ENCODE results near the gene STYXL2. TPM values are rescaled to one million over a fixed set of nuclear protein-coding genes. Genes with fewer than 3 reads are reported as not detected.
A peak's percentile ranks its signal among the peaks of the same experiment; 100 is the strongest.

STYXL2 gene
- total and polyA plus RNA-seq, 9 of the 15 experiments (the other 6 are each of a cell fraction or from before 2014, with no cell fraction given): not detected

DNA sequence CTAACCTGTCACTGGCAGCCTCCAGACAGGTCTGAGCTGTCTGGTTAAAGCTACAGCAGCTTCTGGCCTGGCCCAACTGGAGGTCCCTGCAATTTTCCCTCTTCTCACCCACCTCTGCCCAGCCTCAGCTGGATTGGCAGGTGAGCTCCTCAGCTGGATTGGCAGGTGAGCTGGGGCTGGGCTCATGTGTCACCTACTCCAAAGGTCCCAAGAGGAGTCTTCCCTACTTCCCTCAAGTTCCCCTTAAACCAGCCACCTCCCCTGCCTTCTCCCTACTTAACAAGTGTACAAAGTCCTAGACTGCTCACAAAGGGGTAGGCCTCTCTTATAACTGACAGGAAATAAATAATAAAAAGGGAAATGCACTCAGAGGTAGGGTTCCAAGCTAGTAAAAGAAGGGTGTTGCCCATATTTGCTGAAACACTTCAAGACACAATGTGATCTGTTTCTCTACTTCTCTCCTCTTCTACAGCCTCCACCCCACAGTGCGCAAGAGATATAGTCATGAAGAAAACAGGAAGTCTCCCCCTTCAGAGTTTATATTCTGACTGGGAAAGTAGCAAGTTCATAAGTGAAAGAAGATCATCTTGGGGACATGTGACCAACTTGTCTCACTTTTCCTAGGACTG, 3.4 kb upstream of the STYXL2 start, which contains the start of gene GPA33:
Gene GPA33 (minus strand): TSS at position 64 of the 629 bp plus-strand sequence. CDS start 90 bp downstream, outside the sequence.
- DNase-seq (ENCODE audit: extremely low read depth in 1 of 4, low spot score in 3 of 4) (no peak), FAIRE-seq (no peak), ATAC-seq (no peak)
- no peaks in the 10 kb centered on the region for H3K9me3 ChIP-seq (replicated peaks; ENCODE audit: control insufficient read depth, insufficient read depth, low read depth, low read length)
- no peak within 1 kb of the TSS for H3K9ac ChIP-seq (ENCODE audit: insufficient read depth in 1 of 2, low read depth in 2 of 2, low read length in 2 of 2)
- no peak for TF ChIP-seq ZNF583 (CRISPR knock-in tag; IDR thresholded peaks at IDR 0.05)
- TF ChIP-seq, protein P1, sequence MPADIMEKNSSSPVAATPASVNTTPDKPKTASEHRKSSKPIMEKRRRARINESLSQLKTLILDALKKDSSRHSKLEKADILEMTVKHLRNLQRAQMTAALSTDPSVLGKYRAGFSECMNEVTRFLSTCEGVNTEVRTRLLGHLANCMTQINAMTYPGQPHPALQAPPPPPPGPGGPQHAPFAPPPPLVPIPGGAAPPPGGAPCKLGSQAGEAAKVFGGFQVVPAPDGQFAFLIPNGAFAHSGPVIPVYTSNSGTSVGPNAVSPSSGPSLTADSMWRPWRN (IDR thresholded peaks at IDR 0.05; ENCODE audit: low read depth): no peak
- no peak for TF ChIP-seq MYC (IDR thresholded peaks at IDR 0.05; ENCODE audit: low read depth, low read length)
- TF ChIP-seq MYC (CRISPR knock-in tag; IDR thresholded peaks at IDR 0.05; ENCODE audit: borderline replicate concordance, low read depth): no peak
- TF ChIP-seq RFX5 (IDR thresholded peaks at IDR 0.05; ENCODE audit: low read depth, low read length): no peak
- TF ChIP-seq, protein P2, sequence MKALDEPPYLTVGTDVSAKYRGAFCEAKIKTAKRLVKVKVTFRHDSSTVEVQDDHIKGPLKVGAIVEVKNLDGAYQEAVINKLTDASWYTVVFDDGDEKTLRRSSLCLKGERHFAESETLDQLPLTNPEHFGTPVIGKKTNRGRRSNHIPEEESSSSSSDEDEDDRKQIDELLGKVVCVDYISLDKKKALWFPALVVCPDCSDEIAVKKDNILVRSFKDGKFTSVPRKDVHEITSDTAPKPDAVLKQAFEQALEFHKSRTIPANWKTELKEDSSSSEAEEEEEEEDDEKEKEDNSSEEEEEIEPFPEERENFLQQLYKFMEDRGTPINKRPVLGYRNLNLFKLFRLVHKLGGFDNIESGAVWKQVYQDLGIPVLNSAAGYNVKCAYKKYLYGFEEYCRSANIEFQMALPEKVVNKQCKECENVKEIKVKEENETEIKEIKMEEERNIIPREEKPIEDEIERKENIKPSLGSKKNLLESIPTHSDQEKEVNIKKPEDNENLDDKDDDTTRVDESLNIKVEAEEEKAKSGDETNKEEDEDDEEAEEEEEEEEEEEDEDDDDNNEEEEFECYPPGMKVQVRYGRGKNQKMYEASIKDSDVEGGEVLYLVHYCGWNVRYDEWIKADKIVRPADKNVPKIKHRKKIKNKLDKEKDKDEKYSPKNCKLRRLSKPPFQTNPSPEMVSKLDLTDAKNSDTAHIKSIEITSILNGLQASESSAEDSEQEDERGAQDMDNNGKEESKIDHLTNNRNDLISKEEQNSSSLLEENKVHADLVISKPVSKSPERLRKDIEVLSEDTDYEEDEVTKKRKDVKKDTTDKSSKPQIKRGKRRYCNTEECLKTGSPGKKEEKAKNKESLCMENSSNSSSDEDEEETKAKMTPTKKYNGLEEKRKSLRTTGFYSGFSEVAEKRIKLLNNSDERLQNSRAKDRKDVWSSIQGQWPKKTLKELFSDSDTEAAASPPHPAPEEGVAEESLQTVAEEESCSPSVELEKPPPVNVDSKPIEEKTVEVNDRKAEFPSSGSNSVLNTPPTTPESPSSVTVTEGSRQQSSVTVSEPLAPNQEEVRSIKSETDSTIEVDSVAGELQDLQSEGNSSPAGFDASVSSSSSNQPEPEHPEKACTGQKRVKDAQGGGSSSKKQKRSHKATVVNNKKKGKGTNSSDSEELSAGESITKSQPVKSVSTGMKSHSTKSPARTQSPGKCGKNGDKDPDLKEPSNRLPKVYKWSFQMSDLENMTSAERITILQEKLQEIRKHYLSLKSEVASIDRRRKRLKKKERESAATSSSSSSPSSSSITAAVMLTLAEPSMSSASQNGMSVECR (CRISPR knock-in tag; IDR thresholded peaks at IDR 0.05): no peak
- TF ChIP-seq CSDE1 (IDR thresholded peaks at IDR 0.05): no peak
- no peak for TF ChIP-seq ZNF24 (IDR thresholded peaks at IDR 0.05)
- TF ChIP-seq FOXK1 (CRISPR knock-in tag; IDR thresholded peaks at IDR 0.05; ENCODE audit: borderline replicate concordance): no peak
- no peak for TF ChIP-seq LCOR (CRISPR knock-in tag; IDR thresholded peaks at IDR 0.05)
- peak in 1 of 2 experiments; percentile 34; a peak in 1 of 4 replicates for TF ChIP-seq NRF1 (conservative IDR thresholded peaks at IDR 0.05 in 1 of 2, IDR thresholded peaks at IDR 0.05 in 1 of 2)
- no peak for TF ChIP-seq ZNF175 (CRISPR knock-in tag; IDR thresholded peaks at IDR 0.05; ENCODE audit: low read depth)
- TF ChIP-seq PHF8 (IDR thresholded peaks at IDR 0.05; ENCODE audit: borderline replicate concordance, low read length): no peak
- no peak for TF ChIP-seq SRSF3 (IDR thresholded peaks at IDR 0.05; ENCODE audit: insufficient read depth, low read length)
- TF ChIP-seq SPI1 (IDR thresholded peaks at IDR 0.05; ENCODE audit: borderline replicate concordance, low read depth, low read length): peak; percentile 80; the same call in 1 of the 2 replicates
- no peak for TF ChIP-seq ELF2 (CRISPR knock-in tag; IDR thresholded peaks at IDR 0.05)
- TF ChIP-seq VEZF1 (CRISPR knock-in tag; IDR thresholded peaks at IDR 0.05): peak; percentile 54; the same call in 1 of the 2 replicates
- H3K79me2 ChIP-seq (ENCODE audit: control insufficient read depth, insufficient read depth, low read length): no peaks in the 10 kb centered on the region
- intact Hi-C loops (cut with micrococcal nuclease): no loop called here
- no peaks in the 10 kb centered on the region for H3K4me1 ChIP-seq (replicated peaks in 1 of 2; ENCODE audit: control insufficient read depth in 2 of 2, insufficient read depth in 2 of 2, low read length in 2 of 2)
- CTCF ChIA-PET (ENCODE audit: low intra/inter-chr PET ratio): no interaction called here
- no peak within 1 kb of the TSS for H3K4me2 ChIP-seq (ENCODE audit: insufficient read depth, low read length)
- no peak within 1 kb of the TSS for H2AFZ ChIP-seq (ENCODE audit: low read depth, low read length)
- H3K27me3 ChIP-seq (ENCODE audit: control insufficient read depth in 2 of 2, insufficient read depth in 2 of 2, low read length in 2 of 2): peaks cover 23 to 51% of the 10 kb centered on the region in 2 experiments; a peak in 4 of 5 replicates
- H3K4me3 ChIP-seq: no peak within 1 kb of the TSS
- BruUV-seq (replicated peaks): no TSS peak
- no peaks in the 10 kb centered on the region for H4K20me1 ChIP-seq (replicated peaks; ENCODE audit: control insufficient read depth, insufficient read depth, low read length)
- in situ Hi-C loops (cut with MboI): no loop called here
- H3K36me3 ChIP-seq (ENCODE audit: control insufficient read depth, insufficient read depth, low read length): no peaks in the 10 kb centered on the region
- no peaks in the 10 kb centered on the region for H3K9me1 ChIP-seq (ENCODE audit: control insufficient read depth, insufficient read depth, low read length)
- POLR2A ChIA-PET: interaction anchor here (0.6 kb wide), 1 partner anchor 86 kb away, joined by 4 read pairs; no protein-coding TSS in a partner anchor
- no peak within 1 kb of the TSS for H3K27ac ChIP-seq (ENCODE audit: extremely low read depth, low read depth, low read length)
- 0% methylated on average over 1 of the region's 1 CpG for WGBS (ENCODE audit: insufficient coverage, low coverage, missing lambda C conversion rate)
